GM19468 (cell line): ENCODE results near the gene WDR45.

Experiments
- ATAC-seq: cut with Tn5 transposase; IDR thresholded peaks from one replicate; pipeline ENCODE4 v1.9.1; 2021; ENCODE audit warnings: mild to moderate bottlenecking, moderate library complexity, moderate number of reproducible peaks; ENCODE audit not compliant: unreplicated experiment; ENCODE audit errors: extremely low read depth

WDR45 gene

DNA sequence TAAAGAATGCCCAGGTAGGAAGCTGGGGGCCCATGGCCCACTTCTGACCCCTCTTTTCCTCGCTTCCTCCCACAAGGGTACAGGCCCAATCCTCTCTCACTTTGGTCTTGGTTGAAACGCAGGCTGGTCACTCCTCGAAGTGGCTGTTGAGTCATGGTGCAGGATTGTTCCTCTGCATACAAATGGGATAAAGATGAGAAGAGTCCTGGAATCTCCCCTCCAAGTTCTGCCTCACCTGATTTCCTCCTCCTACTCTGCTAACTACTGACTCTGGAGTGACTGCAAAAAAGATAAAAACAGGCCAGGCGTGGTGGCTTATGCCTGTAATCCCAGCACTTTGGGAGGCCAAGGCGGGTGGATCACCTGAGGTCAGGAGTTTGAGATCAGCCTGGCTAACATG is 1.7 kb downstream of the WDR45 start:
- no peak for ATAC-seq

GRCh38 chrX:49075347-49075746 is 4.3 kb downstream of the WDR45 start:
- no peak for ATAC-seq

- peak; percentile 54 for ATAC-seq
Measured at GRCh38 chrX:49073601-49074575, 5.8 kb downstream of the WDR45 start, which contains the start of gene PRAF2. Gene PRAF2 (minus strand): TSS chrX:49074002. CDS start chrX:49073987, 15 bp downstream.

DNA sequence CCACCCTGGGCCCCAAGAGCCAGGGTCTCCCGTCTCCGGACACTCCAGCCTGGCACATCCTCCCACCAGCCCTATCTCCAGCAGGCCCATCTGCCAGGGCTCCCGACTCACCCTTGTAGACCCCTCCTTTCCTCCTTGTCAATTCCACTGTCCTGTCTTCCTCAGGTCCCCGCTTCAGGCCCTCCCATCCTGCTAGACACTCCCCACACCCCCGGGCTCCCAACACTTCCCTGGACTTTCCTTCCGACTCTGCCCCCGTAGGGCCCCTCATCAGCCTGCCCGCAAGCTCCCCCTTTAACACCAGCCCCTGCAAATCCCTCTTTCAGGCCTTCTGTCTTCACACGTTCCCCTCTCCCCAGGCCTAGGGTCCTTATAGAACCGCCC is 7.0 kb downstream of the WDR45 start:
- ATAC-seq, result no peak

DNA sequence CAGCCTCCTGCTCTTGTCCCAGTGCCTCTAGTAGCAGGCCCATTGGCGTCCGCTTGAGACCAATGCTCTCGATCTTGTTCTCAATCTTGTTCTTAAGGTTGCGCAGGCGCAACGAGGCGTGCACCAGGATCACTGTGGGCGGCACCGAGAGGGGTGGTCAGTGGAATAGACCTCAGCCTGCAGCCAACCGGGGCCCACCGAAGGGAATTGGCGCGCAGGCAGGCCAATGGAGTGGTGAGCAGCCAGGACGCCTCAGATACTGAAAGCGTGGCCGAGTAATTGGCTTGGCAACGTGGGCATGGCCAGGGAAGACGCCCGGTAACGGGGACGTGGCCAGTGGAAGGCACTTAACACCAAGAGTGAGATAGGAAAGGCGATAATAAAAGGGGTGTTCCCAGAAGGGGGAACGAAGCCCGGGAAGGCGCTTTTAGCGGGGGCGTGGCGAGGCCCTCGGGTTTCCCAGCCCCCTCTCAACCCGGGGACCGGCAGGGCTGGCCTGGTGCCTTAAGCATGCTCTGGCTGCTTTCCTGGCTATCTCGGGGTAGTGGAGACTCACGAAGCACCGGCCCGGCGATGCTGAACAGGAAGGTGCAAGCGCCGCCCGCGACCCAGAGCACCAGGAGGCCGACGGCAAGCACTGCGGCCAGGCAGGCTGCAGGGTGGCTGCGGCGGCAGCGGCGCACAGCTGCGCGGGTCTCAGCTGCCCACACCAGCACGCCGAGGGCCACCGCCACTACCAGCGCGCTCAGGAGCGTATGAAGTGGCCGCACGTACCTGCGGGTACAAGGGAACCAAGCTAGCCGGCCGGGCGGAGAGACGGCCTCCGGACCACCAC is 7.6 kb downstream of the WDR45 start:
- ATAC-seq, result no peak

- ATAC-seq, result no peak
Measured at GRCh38 chrX:49070988-49071387, 8.7 kb downstream of the WDR45 start.

DNA sequence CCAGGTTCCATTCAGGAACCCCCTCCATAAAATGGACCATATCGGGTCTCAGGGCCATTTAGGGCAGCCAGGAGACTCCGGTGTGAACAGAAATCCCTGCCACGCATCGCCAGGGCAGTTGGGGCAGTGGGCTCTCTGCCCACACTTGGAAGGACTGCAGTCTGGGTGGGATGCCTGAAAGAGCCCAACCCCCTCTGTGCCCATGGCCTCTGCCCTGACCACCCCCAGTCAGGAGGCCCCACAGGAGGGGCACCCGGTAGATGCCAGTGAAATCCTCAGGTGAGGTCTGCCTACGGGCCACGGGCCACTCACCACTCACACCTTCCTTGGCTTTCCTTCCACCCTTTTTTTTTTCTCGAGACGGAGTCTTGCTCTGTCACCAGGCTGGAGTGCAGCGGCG is 10.6 kb downstream of the WDR45 start:
- ATAC-seq, result no peak

DNA sequence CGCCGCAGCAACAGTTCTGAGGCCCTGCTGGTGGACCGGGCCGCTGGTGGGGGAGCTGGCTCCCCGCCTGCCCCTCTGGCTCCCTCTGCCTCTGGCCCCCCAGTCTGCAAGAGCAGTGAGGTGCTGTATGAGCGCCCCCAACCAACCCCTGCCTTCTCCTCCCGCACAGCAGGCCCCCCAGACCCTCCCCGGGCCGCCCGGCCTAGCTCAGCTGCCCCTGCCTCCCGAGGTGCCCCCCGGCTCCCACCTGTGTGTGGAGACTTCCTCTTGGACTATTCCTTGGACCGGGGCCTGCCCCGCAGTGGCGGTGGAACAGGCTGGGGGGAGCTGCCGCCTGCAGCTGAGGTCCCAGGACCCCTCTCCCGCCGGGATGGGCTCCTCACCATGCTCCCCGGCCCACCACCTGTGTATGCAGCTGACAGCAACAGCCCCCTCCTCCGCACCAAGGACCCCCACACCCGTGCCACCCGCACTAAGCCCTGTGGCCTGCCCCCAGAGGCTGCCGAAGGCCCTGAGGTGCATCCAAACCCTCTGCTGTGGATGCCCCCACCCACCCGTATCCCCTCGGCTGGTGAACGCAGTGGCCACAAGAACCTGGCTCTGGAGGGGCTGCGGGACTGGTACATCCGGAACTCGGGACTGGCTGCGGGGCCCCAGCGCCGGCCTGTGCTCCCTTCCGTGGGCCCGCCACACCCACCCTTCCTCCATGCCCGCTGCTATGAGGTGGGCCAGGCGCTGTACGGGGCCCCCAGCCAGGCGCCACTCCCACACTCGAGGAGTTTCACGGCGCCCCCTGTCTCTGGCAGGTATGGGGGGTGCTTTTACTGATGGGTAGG is 12.2 kb downstream of the WDR45 start:
- no peak for ATAC-seq

DNA sequence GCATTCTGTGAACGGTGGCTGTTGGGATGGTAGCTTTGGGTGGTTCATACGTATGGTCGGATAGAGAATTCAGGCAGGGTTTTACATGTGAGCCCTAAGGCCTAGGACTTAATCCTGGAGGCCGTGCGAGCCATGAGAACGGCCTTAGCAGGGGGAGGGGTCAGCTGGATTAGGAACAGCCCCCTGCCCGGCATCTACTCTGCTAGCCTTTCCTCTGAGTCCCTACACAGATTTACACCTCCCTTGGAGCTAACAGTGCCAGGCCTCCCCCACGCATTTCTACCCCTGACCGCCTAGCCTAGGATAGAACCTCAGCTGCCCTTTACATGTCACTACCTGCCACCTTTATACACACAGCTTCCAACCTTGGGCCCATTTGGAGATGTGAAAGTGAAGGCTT is 13.0 kb downstream of the WDR45 start:
- no peak for ATAC-seq

GRCh38 chrX:49066278-49066677 is 13.4 kb downstream of the WDR45 start:
- no peak for ATAC-seq

GRCh38 chrX:49064735-49065134 is 15.0 kb downstream of the WDR45 start:
- ATAC-seq, result no peak

DNA sequence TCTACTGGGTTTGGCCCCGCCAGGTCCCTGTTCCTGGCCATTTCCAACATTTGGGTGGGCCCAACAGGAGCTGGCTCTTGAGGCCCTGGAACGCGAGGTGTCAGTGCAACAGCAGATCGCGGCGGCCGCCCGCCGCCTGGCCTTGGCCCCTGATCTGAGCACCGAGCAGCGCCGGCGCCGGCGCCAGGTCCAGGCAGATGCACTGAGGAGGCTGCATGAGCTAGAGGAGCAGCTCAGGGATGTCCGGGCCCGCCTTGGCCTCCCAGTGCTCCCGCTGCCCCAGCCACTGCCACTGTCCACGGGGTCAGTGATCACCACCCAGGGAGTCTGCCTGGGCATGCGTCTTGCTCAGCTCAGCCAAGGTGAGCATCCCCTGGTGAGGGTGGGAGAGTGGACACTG is 15.4 kb downstream of the WDR45 start:
- ATAC-seq, result no peak

GRCh38 chrX:49063715-49064114 is 16.0 kb downstream of the WDR45 start:
- ATAC-seq, result no peak

- no peak for ATAC-seq
Measured at GRCh38 chrX:49061916-49062315, 17.8 kb downstream of the WDR45 start.

DNA sequence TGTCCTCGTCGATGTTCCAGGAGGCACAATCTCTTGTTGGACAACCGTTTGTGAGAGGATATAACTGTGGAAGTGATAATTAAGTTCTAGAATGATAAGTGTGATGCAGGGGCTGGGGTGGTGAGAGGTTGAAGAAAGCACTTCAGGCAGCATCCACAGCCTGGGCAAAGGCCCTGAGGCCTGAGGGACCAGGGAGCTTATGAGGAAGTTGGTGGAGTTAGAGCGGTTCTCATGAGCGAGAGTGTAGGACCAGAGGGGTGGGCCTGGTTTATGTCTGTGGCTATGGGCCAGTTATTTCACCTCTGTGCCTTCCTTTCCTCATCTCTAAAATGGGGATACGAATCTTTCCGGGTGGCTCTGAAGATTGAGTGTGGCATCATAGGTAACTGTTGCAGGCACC is 18.2 kb downstream of the WDR45 start:
- no peak for ATAC-seq

DNA sequence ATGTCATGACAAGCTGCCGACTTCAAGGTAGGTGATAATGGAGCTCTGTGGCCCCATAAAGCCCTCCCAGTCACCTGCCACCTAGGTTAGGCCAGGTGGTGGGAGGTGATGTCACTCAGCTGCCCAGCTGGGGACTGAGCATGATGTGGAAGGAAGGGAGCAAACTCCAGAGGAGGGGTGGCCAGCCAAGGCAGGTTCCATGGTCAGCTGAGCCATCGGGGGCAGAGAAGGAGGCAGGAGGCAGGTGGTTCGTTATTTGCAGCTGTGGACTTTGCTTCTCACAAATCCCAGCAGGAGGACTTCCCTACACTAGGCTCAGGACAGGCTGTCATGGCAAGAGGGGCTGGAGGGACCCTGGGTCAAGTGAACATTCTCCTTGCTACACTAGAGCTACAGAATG is 18.8 kb downstream of the WDR45 start:
- no peak for ATAC-seq

GRCh38 chrX:49059681-49060085 is 20.0 kb downstream of the WDR45 start:
- ATAC-seq, result no peak

GRCh38 chrX:49059201-49059600 is 20.5 kb downstream of the WDR45 start:
- no peak for ATAC-seq

DNA sequence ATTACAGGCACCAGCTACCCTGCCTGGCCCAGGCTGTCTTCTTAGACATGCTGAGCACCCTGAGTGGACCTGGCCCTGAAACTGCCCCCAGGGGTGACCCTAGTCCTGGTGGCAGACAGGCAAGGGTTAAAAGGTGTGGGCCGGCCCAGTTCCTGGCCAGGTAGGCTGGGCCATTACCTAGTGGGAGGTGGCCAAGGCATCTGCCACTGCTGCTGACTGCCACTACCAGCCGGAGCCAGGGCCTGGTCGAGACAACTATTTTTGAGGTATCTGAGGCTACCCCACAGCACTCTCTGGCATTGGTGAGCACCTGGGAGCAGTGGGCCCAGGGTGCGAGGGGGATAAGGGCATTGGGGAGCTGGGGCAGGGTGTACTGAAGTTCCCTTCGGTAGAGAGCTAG is 20.9 kb downstream of the WDR45 start, which contains the start of gene CCDC120:
TSS of gene CCDC120 (plus strand) at position 206 of the 400 bp plus-strand sequence. CDS start 3,043 bp downstream, outside the sequence.
- ATAC-seq, result no peak
